Fibroblast of villous mesenchyme (primary cell): ENCODE results near the gene CDHR3. TPM values are rescaled to one million over a fixed set of nuclear protein-coding genes. Genes with fewer than 3 reads are reported as not detected.

Experiments used
- DNase-seq: peaks from one replicate; pipeline ENCODE4 v3.0.0-alpha.2; 2010; ENCODE audit warnings: low read depth
- H3K4me3 ChIP-seq: 2 replicates; pipeline ENCODE4 v1.5.1; 2011; ENCODE audit warnings: low read depth, mild to moderate bottlenecking, low read length
- total RNA-seq: library from RNA; depleted of rRNA; stranded (reverse); fragments of >200 nt; gene quantifications from 2 replicates; pipeline ENCODE4 v1.2.3, GENCODE V29; 2012
- TF ChIP-seq, protein P1 (sequence below): IDR thresholded peaks from 2 replicates; pipeline ENCODE4 v1.5.1; 2012; ENCODE audit warnings: low read depth, mild to moderate bottlenecking, low read length; ENCODE audit not compliant: insufficient read depth

CDHR3 gene
- total RNA-seq, 1 donor = 9.1 TPM

- TF ChIP-seq, protein P1, sequence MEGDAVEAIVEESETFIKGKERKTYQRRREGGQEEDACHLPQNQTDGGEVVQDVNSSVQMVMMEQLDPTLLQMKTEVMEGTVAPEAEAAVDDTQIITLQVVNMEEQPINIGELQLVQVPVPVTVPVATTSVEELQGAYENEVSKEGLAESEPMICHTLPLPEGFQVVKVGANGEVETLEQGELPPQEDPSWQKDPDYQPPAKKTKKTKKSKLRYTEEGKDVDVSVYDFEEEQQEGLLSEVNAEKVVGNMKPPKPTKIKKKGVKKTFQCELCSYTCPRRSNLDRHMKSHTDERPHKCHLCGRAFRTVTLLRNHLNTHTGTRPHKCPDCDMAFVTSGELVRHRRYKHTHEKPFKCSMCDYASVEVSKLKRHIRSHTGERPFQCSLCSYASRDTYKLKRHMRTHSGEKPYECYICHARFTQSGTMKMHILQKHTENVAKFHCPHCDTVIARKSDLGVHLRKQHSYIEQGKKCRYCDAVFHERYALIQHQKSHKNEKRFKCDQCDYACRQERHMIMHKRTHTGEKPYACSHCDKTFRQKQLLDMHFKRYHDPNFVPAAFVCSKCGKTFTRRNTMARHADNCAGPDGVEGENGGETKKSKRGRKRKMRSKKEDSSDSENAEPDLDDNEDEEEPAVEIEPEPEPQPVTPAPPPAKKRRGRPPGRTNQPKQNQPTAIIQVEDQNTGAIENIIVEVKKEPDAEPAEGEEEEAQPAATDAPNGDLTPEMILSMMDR = no peak
- no peak for DNase-seq
- H3K4me3 ChIP-seq = no peak overlapping the region
Observed at GRCh38 chr7:106022193-106022821, 59.2 kb downstream of the CDHR3 start.

DNA sequence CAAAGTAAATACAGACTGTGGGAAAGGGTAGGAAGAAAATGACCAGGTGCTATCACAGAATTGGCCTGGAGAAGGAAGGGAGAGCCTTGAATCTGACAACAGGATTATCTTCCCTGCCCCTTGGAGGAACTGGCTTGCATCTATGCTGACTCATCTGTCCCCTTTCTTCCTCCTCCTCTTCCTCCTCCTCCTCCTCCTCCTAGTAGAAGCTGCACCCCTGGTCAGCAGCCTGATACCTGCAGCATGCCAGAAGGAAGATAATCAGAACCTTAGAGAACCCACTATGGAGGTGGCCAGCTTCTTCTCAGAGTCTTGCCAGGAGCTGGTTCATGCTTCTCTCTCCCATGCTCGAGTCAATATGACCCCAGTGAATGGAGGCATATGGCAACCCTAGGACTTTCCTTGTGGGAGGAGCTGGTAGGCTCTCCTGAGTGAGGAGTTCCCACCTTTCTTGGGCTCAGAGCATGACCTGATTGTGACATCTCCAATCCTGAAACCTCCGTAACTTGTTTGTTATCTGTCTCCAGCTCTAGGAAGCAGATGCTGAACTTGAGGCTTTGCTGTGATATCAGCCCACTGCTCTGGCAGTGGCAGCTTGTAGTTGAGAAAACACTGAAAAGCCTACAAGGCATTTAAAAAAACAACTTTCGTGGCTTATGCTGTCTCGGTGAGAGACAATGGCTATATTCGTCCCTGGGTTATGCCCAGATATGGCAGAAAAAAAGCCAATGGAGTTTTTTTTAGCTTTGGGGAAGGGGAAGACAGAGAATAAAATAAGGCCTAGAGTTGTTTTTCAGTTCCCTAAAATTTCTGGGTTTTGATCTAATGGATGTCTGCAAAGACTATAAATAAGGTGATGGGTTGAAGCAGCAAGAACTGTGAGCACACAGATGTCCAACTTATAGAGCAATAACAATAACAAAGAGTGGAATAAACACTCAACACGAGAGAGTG lies 60.6 kb downstream of the CDHR3 start:
- DNase-seq = no peak
- no peak overlapping the region for H3K4me3 ChIP-seq
- TF ChIP-seq, protein P1 = no peak

GRCh38 chr7:106026101-106026500 lies 63.0 kb downstream of the CDHR3 start:
- H3K4me3 ChIP-seq = no peak overlapping the region
- DNase-seq = no peak
- TF ChIP-seq, protein P1 = no peak

DNA sequence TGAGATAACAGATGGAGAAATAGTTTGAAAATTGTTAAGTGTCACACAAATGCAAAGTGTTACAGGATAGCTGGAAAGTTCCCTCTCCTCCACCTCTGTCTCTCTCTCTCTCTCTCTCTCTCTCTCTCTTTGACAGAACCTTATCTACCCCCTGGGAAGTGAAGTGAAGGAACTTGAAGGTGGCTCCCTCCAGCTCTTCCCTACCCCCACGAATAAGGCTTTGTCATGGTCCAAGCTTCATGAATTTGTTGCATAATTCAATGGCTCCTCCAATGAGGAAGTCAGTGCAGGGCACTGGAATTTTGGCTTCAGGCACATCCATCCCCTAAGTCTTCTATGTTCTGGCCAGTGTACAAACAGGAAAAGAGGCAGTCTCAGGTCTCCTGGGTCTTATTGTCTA lies 66.4 kb downstream of the CDHR3 start:
- H3K4me3 ChIP-seq = no peak overlapping the region
- TF ChIP-seq, protein P1 = no peak
- DNase-seq = no peak

DNA sequence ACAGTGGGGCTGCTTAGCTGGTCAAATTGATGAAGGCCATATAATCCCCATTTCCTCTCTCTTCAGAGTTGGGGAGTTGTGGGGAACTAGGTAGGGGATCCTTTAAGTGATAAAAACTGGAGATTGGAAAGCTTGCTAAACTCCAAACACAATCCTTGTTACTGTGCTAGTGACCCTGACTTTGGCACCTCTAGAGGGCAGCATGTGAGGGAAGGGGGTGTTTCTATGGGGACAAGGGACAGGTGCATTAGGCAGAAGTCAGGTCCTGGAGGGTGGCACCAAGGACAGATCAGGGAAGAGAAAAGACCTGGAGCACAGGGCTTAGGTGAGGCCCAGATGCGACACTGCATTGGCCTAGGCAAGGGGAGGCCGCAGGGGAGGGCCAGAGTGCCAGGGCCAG lies 66.9 kb downstream of the CDHR3 start:
- TF ChIP-seq, protein P1 = no peak
- H3K4me3 ChIP-seq = no peak overlapping the region

DNA sequence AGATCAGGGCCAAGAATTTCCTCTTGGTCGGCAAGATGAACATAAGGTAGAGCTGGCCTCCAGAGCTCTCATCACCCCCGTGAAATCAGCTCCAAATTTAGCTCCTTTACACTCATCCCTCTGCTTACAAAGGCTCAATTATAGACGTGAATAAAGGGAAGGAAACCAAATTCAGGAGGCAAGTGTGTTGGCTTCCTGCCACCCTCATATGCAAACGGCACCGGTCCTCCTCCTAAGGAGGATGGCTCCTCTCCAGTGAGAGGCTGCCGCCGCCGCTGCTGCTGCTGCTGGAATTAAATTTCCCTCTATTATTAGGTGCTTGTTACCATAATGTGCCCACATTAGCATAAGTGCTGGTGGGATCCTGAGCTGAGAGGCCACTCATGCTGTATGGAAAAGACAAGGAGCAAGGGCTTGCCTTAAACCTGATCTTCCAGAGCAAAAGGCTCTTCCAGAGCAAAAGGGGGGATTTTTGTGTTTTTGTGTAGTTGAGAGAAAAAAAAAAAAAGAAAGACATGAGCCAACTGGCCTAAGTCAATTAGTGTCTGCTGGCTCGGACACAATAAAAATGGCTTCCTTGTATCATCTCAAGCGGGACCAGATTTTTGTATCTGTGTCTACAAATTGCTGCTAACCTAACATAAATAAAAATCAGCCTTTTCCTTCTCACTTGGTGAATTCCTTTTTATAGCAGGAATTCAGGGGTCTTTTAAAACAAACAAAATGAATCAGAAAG lies 68.4 kb downstream of the CDHR3 start:
- no peak for DNase-seq
- H3K4me3 ChIP-seq = no peak overlapping the region
- TF ChIP-seq, protein P1 = no peak

More for the DNA sequence above, 66.9 kb downstream of the CDHR3 start:
- DNase-seq = no peak
